ENCODE data around the gene CD6. TPM values are rescaled to one million over a fixed set of nuclear protein-coding genes. Genes with fewer than 3 reads are reported as not detected.
A peak's percentile ranks its signal among the peaks of the same experiment; 100 is the strongest.

CD6 gene, protein sequence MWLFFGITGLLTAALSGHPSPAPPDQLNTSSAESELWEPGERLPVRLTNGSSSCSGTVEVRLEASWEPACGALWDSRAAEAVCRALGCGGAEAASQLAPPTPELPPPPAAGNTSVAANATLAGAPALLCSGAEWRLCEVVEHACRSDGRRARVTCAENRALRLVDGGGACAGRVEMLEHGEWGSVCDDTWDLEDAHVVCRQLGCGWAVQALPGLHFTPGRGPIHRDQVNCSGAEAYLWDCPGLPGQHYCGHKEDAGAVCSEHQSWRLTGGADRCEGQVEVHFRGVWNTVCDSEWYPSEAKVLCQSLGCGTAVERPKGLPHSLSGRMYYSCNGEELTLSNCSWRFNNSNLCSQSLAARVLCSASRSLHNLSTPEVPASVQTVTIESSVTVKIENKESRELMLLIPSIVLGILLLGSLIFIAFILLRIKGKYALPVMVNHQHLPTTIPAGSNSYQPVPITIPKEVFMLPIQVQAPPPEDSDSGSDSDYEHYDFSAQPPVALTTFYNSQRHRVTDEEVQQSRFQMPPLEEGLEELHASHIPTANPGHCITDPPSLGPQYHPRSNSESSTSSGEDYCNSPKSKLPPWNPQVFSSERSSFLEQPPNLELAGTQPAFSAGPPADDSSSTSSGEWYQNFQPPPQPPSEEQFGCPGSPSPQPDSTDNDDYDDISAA
- total RNA-seq (0.18 TPM), polyA plus RNA-seq (ENCODE audit: insufficient read depth in 1 of 8, insufficient read length in 8 of 8, low replicate concordance in 1 of 8) (1 to 10 TPM in 2 of 8 donors, under 1 TPM in 6; 0.32 to 2.0 (median 0.77) TPM)
- long read RNA-seq, donor 1 = 0 reads
- long read RNA-seq, donor 2 = 0 reads
- long read RNA-seq, donor 3 = 0 reads
- long read RNA-seq, donor 4 = 0 reads
- long read RNA-seq, donor 5 = 0 reads
- long read RNA-seq, donor 6 = 0 reads
- long read RNA-seq, donor 7 = 0 reads
- long read RNA-seq, donor 8 = 0 reads
- long read RNA-seq, donor 9 = 0 reads
- long read RNA-seq, donor 10 = 0 reads
- long read RNA-seq, donor 11 = 0 reads

DNA sequence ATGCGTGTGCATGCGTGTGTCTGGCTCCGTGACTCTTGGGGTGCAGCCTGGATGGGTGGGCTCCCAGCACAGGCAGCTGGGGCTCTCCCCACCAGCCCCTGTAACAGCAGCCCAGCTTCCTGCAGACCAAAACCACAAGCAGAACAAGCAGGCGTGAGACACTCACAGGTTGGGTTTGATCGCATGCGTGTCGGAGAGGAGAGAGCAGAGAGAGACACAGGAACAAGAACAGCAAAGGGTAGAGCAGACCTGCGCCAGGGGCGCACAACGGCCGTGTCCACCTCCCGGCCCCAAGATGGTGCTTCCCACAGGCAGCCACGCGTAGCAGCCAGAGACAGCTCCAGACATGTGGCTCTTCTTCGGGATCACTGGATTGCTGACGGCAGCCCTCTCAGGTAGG lies at the start of gene CD6:
Gene CD6 (plus strand): TSS at position 161 of the 400 bp plus-strand sequence. CDS start 186 bp downstream, at position 347.
- WGBS (ENCODE audit: insufficient coverage) = 80% methylated on average over 15 of the region's 16 CpGs
- H3K27ac ChIP-seq (ENCODE audit: low read length) = no peak within 1 kb of the TSS

DNA sequence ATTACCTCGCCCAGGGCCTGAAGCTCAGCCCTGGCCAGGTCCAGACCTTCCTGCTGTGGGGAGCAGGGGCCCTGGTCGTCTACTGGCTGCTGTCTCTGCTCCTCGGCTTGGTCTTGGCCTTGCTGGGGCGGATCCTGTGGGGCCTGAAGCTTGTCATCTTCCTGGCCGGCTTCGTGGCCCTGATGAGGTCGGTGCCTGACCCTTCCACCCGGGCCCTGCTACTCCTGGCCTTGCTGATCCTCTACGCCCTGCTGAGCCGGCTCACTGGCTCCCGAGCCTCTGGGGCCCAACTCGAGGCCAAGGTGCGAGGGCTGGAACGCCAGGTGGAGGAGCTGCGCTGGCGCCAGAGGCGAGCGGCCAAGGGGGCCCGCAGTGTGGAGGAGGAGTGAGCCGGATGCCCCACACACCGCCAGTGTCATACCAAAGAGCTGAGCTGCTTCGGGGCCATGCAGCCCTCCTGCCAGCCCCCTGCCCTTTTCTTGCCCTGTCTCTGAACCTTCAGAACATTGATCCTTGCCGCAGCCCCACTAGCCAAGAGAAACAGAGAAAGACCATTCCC lies 49.6 kb upstream of the CD6 start:
- DNase-seq = no peak
- Histone ChIP-seq H3K4me3 (ENCODE audit: low read length) (no peak overlapping the region), H3K9me3 (replicated peaks; ENCODE audit: control insufficient read depth, low read depth, low read length) (no peaks in the 10 kb centered on the region), H3K36me3 (ENCODE audit: control insufficient read depth, insufficient read depth, low read length) (peaks cover 45% of the 10 kb centered on the region), H3K27ac (ENCODE audit: low read length) (no peak overlapping the region), H3K27me3 (ENCODE audit: control insufficient read depth, insufficient read depth, low read length) (peaks cover 7% of the 10 kb centered on the region), H3K4me1 (ENCODE audit: control insufficient read depth, insufficient read depth, low read length) (peaks cover 42% of the 10 kb centered on the region)
- WGBS (ENCODE audit: insufficient coverage) = 53% methylated on average over 22 of the region's 23 CpGs

More for the DNA sequence above, at the start of gene CD6:
- no peaks in the 10 kb centered on the region for H3K4me1 ChIP-seq (ENCODE audit: control insufficient read depth, insufficient read depth, low read length)
- no peaks in the 10 kb centered on the region for H3K36me3 ChIP-seq (ENCODE audit: control insufficient read depth, insufficient read depth, low read length)
- H3K9me3 ChIP-seq (replicated peaks; ENCODE audit: control insufficient read depth, low read depth, low read length) = no peaks in the 10 kb centered on the region
- H3K4me3 ChIP-seq (ENCODE audit: low read length) = no peak within 1 kb of the TSS
- DNase-seq = no peak
- no peaks in the 10 kb centered on the region for H3K27me3 ChIP-seq (ENCODE audit: control insufficient read depth, insufficient read depth, low read length)

DNA sequence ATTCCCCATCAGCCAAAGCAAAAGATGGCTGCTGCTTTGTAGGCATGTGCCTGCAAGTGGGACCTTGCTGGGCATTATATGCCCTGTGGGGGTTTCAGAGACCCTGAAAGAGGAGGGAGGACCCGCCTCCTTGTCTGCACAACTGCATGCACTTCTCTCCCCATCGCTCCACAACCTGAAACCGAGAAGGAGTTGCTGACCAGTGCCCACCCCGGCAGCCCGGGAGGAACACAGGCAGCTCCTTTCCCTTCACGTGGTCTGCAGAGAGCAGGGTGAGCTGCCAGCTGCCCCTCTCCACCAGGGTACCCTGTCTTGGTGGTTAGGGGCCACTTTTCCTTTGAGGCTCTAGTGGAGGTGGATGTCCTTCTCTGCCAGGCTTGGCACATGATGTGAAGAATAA lies 48.6 kb upstream of the CD6 start:
- H3K4me3 ChIP-seq (ENCODE audit: low read length) = no peak overlapping the region
- WGBS (ENCODE audit: insufficient coverage) = 77% methylated on average over 4 of the region's 6 CpGs
- DNase-seq = no peak
- H3K27me3 ChIP-seq (ENCODE audit: control insufficient read depth, insufficient read depth, low read length) = peaks cover 7% of the 10 kb centered on the region
- peaks cover 37% of the 10 kb centered on the region for H3K4me1 ChIP-seq (ENCODE audit: control insufficient read depth, insufficient read depth, low read length)
- peaks cover 55% of the 10 kb centered on the region for H3K36me3 ChIP-seq (ENCODE audit: control insufficient read depth, insufficient read depth, low read length)
- no peaks in the 10 kb centered on the region for H3K9me3 ChIP-seq (replicated peaks; ENCODE audit: control insufficient read depth, low read depth, low read length)
- H3K27ac ChIP-seq (ENCODE audit: low read length) = no peak overlapping the region

DNA sequence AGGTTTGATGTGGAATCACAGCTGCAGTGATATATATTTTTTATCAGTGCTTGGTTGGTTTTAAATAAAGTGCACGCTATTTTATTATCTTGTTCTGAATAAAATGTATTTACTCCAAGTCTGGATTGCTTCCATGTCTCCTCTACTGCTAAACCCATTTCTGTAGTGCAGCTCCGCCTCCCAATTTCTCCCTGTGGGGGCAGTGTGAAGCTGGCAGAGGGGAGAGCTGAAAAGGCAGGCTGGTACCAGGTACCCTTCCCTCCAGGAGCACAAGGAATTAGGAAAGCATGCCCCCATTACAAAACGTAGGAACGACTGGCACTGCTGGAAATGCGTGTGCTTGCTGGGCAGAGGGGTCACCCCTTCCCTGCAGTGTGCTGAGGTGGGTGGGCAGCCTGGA lies 48.2 kb upstream of the CD6 start:
- Histone ChIP-seq H3K4me3 (ENCODE audit: low read length) (no peak overlapping the region), H3K36me3 (ENCODE audit: control insufficient read depth, insufficient read depth, low read length) (peaks cover 56% of the 10 kb centered on the region), H3K9me3 (replicated peaks; ENCODE audit: control insufficient read depth, low read depth, low read length) (no peaks in the 10 kb centered on the region), H3K4me1 (ENCODE audit: control insufficient read depth, insufficient read depth, low read length) (peaks cover 37% of the 10 kb centered on the region), H3K27me3 (ENCODE audit: control insufficient read depth, insufficient read depth, low read length) (peaks cover 7% of the 10 kb centered on the region), H3K27ac (ENCODE audit: low read length) (no peak overlapping the region)
- 80% methylated on average over 1 of the region's 5 CpGs for WGBS (ENCODE audit: insufficient coverage)
- DNase-seq = peak; percentile 29

DNA sequence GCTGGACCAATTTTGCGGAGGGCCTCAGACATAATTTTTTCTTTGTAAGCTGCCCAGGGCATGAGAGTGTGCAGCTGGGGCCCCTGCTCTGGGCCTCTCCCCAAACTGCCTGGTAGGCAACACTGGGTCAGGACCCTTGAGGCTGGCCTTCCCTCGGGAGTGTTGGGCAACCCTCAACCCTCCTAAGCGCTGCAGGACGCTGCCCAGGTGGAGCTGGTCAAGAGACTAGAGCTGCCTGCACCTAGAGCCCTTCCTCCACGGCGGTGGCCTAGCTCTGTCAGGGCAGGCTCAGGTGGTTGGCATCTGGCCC lies 47.7 kb upstream of the CD6 start:
- Histone ChIP-seq H3K27ac (ENCODE audit: low read length) (no peak overlapping the region), H3K4me3 (ENCODE audit: low read length) (peak overlapping the region; percentile 73), H3K4me1 (ENCODE audit: control insufficient read depth, insufficient read depth, low read length) (peaks cover 35% of the 10 kb centered on the region), H3K9me3 (replicated peaks; ENCODE audit: control insufficient read depth, low read depth, low read length) (no peaks in the 10 kb centered on the region), H3K27me3 (ENCODE audit: control insufficient read depth, insufficient read depth, low read length) (peaks cover 7% of the 10 kb centered on the region), H3K36me3 (ENCODE audit: control insufficient read depth, insufficient read depth, low read length) (peaks cover 59% of the 10 kb centered on the region)
- DNase-seq = no peak
- WGBS (ENCODE audit: insufficient coverage) = 52% methylated on average over 3 of the region's 6 CpGs

DNA sequence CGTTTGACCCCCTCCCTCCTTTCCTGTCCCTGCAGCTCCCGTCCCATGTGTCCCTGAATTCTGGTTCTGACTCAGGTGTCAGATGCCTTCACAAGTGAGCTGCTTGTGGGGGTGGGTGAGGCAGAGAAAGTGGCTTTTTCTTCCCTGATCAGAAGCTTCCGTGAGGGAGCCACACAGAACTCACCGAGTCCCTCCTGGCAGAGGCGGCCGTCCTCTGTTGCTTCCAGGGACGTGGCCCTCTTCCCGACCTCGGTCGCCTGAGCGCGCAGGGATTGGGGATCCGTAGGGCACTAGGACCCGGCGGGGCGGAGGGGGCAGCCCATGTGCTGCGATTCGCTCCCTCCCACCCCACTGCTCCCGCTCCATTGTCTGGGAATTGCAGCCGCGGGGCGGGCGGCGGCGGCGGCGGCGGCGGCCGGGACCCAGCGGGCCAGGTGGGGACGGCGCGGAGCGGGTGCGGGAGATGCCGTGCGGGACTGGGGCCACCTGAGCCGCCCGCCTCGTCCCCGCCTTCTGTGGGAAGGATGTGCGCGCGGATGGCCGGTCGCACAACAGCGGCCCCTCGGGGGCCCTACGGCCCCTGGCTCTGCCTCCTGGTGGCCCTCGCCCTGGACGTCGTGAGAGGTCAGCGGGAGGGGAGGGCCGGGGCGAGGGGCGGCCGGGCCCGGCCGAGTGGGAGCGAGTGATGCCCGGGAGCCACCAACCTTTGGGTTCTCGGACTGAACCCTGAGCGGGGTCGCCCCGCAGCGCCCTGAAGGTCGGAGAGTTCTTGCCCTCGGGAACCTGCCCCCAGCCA lies 47.2 kb upstream of the CD6 start, which contains the start of gene TMEM132A:
Gene TMEM132A (plus strand): TSS at position 351 of the 796 bp plus-strand sequence. CDS start 174 bp downstream, at position 525.
- peaks cover 31% of the 10 kb centered on the region for H3K4me1 ChIP-seq (ENCODE audit: control insufficient read depth, insufficient read depth, low read length)
- H3K36me3 ChIP-seq (ENCODE audit: control insufficient read depth, insufficient read depth, low read length) = peaks cover 64% of the 10 kb centered on the region
- H3K4me3 ChIP-seq (ENCODE audit: low read length) = peak within 1 kb of the TSS; percentile 73
- under 1% methylated on average over 53 of the region's 69 CpGs for WGBS (ENCODE audit: insufficient coverage)
- DNase-seq = peak; percentile 90
- H3K27ac ChIP-seq (ENCODE audit: low read length) = no peak within 1 kb of the TSS
- H3K9me3 ChIP-seq (replicated peaks; ENCODE audit: control insufficient read depth, low read depth, low read length) = no peaks in the 10 kb centered on the region
- H3K27me3 ChIP-seq (ENCODE audit: control insufficient read depth, insufficient read depth, low read length) = peaks cover 7% of the 10 kb centered on the region

DNA sequence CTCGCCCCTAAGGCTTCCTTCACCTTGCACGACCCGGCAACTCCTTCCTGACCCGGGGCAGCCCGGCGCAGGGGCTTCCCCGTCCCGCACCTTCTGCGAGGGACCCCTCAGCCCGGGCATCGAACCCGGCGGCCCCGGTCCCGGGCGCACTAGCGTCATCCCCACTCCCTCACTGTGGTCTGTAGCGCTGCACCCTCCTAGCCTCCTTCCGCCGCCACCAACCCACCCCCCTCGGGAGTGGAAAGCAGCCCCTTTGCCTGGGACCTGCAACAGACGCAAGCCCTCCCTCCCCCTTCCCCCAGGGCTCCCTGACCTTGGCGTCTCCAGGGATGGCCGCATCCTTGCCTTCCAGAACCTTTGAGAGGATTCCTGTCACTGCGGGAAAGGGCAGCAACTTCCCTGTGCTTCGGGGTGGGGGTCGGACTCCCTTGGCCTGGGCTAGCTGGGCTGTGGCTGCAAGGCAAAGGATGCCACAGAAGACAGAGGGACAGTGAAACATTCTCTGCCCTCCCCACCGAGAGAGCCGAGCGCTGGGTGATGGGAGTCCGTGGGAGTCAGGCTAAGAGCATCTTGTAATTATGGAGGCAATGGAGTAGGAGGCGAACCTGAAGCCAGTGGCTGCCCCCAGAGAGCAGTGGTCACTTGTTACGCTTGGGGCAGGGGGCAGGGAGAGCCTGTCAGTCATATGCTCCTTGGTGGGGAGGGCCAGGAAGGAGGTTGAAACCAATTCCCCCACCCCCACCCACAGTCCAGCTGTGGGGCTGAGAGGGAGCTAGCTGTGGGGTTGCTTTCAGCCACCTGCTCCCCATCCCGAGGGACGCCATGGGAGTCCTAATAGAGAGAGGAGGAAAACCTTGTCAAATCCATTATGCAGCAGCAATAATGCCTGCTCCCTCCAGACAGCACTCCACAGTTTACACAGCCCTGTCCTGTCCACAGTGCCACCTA lies 46.3 kb upstream of the CD6 start:
- under 1% methylated on average over 29 of the region's 35 CpGs for WGBS (ENCODE audit: insufficient coverage)
- Histone ChIP-seq H3K27me3 (ENCODE audit: control insufficient read depth, insufficient read depth, low read length) (peaks cover 7% of the 10 kb centered on the region), H3K27ac (ENCODE audit: low read length) (no peak overlapping the region), H3K36me3 (ENCODE audit: control insufficient read depth, insufficient read depth, low read length) (peaks cover 64% of the 10 kb centered on the region), H3K9me3 (replicated peaks; ENCODE audit: control insufficient read depth, low read depth, low read length) (no peaks in the 10 kb centered on the region), H3K4me3 (ENCODE audit: low read length) (peak overlapping the region; percentile 73), H3K4me1 (ENCODE audit: control insufficient read depth, insufficient read depth, low read length) (peaks cover 27% of the 10 kb centered on the region)
- peak; percentile 28 for DNase-seq

DNA sequence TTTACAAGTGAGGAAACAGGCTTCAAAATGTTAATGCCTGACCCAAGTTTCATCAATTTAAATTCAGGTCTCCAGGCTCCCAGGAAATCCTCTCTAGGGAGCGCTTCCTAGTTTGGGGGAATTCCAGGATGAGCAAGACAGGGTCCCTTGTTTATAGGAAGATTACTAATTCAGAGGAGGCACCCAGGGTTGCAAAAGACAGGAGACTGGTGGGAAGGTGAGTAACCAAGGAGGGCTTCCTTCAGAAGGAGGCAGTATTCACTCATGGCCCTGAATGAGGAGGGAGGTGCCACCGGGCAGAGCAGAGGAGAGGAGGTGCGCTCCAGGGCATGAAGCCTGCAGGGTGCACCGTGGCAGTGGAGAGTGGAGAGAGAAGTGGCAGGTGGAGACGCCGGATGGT lies 45.6 kb upstream of the CD6 start:
- Histone ChIP-seq H3K9me3 (replicated peaks; ENCODE audit: control insufficient read depth, low read depth, low read length) (no peaks in the 10 kb centered on the region), H3K27ac (ENCODE audit: low read length) (no peak overlapping the region), H3K4me3 (ENCODE audit: low read length) (no peak overlapping the region), H3K36me3 (ENCODE audit: control insufficient read depth, insufficient read depth, low read length) (peaks cover 64% of the 10 kb centered on the region), H3K27me3 (ENCODE audit: control insufficient read depth, insufficient read depth, low read length) (peaks cover 7% of the 10 kb centered on the region), H3K4me1 (ENCODE audit: control insufficient read depth, insufficient read depth, low read length) (peaks cover 27% of the 10 kb centered on the region)
- 61% methylated on average over 3 of the region's 6 CpGs for WGBS (ENCODE audit: insufficient coverage)
- DNase-seq = no peak

DNA sequence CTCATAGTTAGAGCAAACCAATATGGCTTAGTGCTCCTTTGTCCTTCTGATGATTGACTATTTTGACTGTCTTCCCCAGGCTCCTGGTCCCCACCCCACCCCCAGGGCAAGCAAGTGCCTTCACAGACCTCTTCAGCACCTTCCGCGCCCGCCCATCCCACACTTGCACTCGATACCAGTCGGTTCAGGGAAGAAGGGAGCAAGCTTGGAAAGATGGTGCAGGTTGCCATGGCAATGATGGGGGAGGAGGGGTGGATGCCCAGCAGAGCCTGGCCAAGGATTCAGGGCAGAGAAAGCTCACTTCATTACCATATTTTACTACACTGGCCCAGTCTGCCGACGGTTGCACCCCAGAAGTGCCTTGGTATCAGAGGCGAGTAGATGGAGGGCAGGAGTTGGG lies 45.0 kb upstream of the CD6 start:
- no peak for DNase-seq
- H3K27ac ChIP-seq (ENCODE audit: low read length) = no peak overlapping the region
- H3K4me3 ChIP-seq (ENCODE audit: low read length) = no peak overlapping the region
- H3K4me1 ChIP-seq (ENCODE audit: control insufficient read depth, insufficient read depth, low read length) = peaks cover 27% of the 10 kb centered on the region
- peaks cover 7% of the 10 kb centered on the region for H3K27me3 ChIP-seq (ENCODE audit: control insufficient read depth, insufficient read depth, low read length)
- H3K36me3 ChIP-seq (ENCODE audit: control insufficient read depth, insufficient read depth, low read length) = peaks cover 64% of the 10 kb centered on the region
- WGBS (ENCODE audit: insufficient coverage) = 100% methylated on average over 1 of the region's 8 CpGs
- no peaks in the 10 kb centered on the region for H3K9me3 ChIP-seq (replicated peaks; ENCODE audit: control insufficient read depth, low read depth, low read length)

Data from muscle of leg (tissue), 16 donors.